Stimulated activated CD4-positive, alpha-beta T cell treated with anti-CD3 and anti-CD28 coated beads, Interleukin-4, amount 100 ng/mL, for 24 hours (primary cell): ENCODE results near the gene ADAMTSL3.
"Not testable (repeated sequence)": the region's sequence is repeated elsewhere in the genome, so short reads cannot be mapped to it uniquely, and the experiment has no call there.

ENCODE experiments used
- DNase-seq: peaks from one replicate; pipeline ENCODE4 v3.0.0-alpha.2; 2020

The ADAMTSL3 gene

DNA sequence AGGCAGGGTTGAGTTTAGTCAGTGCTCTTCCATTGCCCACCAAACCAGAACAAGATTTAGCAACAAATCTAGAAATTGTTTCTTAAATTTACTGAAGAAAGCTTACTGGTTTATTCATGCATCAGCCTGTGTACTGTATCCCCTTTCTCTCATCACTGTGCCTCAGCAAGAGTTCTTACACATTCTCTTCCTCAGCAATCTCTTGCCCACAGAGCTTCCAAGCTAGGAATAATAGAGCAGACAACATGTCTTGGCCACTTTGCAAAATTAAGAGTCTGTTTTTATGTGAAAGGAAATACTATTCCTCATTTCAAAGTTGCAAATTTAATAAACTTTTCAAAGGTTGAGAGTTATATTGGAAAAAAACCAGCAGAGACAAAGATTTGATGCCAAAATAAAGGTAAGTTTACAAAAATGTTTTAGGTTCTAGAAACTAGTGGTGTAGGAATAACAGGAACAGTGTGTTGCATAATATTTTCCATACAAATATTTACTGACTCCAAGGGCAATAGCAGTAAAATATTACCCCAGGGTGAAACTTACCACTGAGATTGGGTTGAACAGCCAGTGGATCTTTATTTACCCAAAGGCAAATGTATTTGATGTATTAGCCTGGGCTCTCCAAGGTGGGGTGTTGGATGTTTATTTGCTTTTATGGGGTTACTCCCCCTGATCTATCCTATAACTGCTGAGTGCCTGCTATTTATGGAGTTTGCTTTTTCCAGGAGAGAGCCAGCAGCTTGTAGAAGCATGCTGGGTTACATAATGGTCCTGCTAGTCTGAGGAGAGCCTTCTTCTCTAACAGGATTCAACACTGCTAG is 276.7 kb downstream of the ADAMTSL3 start:
- DNase-seq: no peak

DNA sequence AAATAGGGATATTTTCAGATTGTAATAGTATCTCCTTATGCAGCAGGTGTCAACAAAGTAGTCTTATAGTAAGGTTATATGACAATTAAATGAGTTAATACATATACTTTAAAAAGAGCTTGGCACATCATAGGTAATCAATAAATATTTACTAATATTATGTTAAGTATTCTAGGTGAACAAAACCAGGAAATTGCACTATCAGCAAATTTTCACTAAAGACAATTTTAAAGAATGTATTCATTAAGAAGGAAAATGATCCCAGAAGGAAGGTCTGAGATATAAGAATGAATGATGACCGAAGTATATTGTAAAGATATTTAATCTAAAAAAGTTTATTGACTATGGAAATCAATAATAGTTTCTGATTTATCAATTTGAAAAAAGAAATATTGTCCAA is 281.9 kb downstream of the ADAMTSL3 start:
- no peak for DNase-seq

DNA sequence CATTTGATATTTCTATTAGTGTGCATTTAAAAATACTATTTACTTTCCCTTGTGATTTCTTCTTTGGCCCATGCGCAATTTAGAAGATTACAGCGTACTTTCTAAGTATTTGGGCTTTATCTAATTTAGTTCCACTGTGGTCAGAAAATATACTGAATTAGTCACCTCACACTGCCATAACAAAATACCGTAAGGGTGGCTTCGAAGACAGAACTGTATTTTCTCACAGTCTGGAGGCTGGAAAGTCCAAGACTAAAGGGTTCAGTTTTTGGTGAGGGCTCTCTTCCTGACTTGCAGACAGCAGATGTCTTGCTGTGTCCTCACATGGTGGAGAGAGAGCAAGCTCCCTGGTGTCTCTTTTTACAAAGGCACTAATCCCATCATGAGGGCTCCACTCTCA is 286.2 kb downstream of the ADAMTSL3 start:
- no peak for DNase-seq

DNA sequence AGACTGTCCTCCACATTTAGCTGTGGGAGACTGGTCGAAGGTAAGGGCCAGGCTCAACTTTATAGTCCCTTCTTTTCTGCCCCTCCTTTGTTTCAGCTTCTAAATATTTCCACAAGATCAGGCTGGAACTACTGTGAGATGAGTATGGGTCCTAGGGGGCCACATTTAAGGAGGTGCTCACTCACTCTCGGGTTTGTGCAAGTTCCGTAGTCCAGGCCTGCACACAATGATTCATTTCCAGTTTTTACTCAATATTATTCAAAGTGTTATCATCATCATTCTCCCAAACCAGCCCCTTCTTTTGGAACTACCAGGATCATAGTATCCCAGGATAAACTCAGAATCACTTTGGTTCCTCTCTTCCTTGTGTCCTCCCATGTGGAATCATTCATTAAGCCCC is 289.1 kb downstream of the ADAMTSL3 start:
- DNase-seq: no peak

DNA sequence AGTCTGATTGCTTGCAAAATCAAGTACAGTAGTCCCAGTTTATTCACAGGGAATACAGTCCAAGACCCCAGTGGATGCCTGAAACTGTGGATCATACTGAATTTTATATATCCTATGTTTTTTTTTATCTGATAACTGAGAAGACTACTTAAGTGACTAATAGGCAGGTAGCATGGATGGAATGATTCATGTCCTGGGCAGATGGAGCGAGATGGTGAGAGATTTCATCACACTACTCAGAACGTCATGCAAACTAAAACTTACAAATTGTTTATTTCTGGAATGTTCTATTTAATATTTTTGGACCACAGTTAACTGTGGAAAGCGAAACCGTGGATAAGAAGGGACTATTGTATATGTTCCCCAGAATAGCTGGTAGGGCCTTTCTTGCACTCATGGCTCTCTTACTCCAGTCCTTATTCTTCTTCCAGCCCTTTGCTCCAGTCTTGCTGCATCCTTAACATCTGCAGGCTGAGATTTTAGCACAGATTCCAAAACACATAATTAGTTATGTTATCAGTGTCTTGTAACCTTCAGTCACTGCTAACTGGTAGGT is 290.0 kb downstream of the ADAMTSL3 start:
- DNase-seq: no peak

DNA sequence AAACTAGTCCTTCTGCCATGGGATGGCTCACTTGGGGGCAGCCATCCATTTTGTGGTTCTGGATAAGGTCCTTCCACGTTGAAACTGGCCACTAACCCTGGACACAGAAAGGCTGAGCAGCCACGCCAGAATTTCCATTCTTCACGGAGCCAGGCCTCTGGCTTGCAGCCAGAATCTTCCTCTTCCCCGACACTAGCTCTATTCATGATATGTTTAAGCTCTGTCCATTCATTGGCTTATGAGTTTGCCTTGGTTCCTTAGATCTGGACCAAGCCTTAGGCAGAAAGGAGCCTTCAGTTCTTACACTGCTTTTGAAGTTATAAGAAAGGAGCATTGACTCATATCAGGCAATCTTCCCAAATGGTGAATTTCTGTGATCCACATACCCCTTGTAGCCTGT is 293.2 kb downstream of the ADAMTSL3 start:
- DNase-seq: no peak

DNA sequence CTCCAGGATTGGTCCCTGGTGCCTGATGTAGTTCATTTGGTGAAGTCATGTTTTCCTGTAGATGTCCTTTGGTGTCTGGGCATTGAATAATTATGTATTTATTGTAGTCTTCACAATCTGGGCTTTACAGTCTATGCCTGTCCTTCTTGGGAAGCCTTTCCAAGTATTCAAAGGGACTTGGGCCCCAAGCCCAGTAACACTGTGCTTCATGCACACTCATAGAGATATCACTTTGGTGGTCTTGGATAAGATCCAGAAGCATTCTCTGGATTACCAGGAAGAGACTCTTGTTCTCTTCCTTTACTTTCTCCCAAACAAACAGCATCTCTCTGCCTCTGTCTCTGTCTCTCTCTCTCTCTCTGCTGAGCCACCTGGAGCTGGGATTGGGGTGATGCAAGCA is 300.6 kb downstream of the ADAMTSL3 start:
- no peak for DNase-seq

DNA sequence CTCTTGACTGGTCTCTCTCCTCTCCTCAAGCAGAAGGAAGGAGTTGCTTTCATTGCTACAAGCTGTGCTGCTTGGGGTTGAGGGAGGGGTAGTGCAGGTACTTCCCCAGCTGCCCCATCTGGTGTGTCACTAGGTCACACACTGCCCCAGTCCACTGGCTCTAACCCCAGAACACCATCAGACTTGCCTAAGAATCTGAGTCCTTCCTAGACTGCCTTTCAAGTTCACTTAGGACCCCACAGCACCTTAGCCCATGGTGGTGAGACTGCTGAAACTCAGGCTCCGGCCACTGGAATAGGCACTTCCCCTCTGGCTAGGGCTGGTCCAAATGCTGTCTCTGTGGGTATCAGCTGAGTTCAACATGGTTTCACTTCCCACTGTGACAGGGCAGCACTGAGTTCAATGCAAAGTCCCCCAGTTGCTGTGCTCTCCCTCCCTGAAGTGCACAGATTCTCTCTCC is 301.9 kb downstream of the ADAMTSL3 start:
- DNase-seq: no peak

DNA sequence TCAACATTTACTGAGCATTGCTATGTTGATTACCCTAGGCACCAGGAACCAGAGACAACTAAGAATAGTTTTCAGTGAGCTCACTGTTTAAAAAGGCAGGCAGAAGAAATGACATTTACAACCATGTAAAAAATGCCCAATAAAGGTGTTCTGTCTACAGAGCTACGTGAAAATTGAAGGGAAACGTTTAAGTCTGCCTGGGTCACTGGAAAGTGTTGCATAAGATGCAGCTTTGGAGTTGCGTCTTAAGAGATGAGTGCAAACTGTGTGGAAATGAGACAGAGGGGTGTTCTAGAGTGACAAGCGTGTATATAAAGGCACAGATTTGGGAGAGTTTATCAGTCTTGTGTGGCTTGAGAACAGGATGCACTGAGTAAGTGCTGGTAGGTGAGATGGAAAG is 303.0 kb downstream of the ADAMTSL3 start:
- DNase-seq: no peak

DNA sequence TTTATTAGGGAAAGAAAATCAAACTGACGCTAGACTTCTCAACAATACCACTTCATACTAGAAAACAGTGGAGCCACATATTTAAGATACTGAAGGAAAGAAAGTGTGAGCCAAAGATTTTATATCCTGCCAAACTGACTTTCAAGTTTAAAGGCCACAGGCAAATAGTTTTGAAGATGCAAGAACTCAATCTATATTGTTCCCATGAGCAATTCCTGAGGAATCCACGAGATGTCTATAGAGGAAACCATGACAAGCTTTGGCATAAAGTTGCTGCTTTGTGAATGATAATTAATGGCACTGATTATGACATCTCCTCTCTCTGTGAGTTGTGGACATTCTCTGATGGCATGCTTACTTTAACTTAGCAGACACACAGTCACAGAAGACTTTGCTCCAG is 305.6 kb downstream of the ADAMTSL3 start:
- DNase-seq: no peak

DNA sequence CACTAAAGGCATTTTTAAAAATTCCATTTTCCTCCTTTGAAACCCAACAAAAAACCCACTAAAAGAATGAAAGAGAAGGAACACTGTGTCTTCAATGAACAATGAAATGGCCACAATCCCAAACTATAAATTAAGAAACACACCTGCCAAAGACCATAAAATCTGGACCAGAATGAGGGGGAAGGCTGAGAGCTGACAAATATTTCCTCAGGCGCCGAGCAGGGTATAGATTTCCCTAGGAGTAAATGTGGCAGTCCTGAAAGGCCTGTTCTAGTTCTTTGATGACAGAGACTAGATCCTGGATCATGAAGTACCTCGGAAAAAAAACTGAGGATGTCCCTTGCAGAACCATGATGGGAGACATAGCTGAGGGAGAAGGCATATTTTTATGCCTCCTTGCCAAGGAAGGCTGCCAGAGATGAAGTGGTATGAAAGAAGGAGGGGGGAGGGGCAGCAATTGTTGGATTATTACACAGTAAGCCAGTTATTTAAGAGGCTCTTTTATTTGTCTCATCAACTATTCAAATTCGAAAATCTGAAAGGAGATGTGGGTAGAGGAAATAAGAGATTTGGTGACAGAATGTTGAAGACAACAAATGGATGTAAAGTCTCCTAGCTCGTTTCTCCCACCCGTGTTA is 306.4 kb downstream of the ADAMTSL3 start:
- no peak for DNase-seq

DNA sequence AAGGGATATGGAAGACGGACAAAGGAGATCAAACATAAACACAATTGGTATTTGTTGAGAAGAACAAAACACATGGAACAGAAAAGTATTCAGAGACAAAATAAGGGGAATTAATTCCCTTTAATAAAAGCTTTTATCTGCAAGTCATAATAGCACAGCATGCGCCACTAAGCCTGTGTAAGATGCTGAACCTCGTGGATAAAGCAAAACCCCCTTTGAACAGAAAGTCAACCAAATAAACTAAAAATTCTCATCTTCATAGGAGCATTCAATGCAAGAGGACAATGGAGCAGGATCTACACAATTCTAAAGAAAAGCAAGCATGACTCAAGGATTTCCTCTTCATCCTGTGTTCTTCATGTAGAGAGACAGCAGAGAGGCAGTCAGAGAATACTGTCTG is 307.4 kb downstream of the ADAMTSL3 start:
- DNase-seq: no peak

DNA sequence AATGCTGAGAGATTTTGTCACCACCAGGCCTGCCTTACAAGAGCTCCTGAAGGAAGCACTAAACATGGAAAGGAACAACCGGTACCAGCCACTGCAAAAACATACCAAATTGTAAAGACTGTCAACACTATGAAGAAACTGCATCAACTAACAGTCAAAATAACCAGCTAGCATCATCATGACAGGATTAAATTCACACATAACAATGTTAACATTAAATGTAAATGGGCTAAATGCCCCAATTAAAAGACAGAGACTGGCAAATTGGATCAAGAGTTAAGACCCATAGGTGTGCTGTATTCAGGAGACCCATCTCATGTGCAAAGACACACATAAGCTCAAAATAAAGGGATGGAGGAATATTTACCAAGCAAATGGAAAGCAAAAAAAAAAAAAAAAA is 311.0 kb downstream of the ADAMTSL3 start:
- DNase-seq: not testable (repeated sequence)

DNA sequence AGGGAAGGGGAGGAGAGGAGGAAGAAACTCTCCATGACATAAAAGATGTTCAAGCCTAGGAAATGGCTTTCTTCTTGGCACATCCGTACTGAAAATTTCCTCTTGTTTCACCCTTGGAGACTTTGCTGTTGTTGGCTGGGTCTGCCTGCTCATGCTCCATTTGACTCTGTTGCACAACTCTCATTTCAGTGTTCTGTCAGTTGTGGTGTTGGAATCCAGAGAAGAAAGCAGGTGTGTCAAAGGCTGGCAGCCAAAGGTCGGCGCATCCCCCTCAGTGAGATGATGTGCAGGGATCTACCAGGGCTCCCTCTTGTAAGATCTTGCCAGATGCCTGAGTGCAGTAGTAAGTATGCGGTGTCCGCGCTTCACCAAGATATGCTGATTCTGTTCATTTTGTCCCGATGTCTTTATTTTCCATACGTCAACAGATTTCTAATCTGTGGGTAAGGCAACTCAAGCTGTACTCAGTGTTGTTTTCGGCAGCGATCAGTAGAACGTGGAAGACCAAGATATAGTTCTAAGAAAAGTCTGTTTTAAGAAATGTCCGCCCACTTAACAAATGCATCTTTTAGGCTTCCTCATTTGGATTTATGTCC is 316.5 kb downstream of the ADAMTSL3 start:
- no peak for DNase-seq

DNA sequence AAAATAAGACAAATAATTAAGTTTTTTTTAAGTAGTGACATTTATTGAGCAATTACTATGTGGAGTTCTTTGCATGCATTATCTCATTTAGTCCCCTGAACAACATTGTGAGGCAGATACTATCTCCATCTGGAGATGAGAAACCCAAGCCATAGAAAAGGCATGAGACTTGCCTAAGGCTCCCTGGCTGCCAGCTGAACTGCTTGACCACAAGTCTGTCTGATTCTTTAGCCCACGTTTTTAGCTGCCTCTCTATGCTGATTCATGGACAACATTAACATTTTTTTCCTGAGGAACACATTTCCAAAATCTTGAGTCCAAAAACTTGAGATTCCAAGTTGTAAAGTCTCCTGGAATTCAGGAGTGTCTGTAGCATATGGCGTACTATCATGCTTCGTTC is 318.1 kb downstream of the ADAMTSL3 start:
- no peak for DNase-seq

DNA sequence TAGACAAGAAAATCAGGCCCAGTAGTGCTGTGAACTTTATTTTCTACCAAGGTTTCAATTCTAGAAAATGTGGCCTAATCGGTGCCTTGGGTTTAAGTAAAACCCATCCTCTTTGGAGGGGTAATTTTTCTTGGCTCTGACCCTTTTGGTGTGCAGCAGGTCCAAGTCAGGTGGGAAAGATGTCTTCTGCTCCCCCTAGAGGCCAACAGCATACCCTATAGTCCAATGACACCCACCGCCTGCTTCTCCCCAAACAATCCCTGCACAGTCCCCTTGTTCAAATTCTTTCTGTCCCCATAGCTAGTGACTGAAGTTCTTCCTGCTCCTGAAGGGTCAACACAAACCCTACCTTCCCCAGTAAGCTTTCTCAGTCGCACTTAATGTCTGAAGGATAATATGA is 319.9 kb downstream of the ADAMTSL3 start:
- no peak for DNase-seq

DNA sequence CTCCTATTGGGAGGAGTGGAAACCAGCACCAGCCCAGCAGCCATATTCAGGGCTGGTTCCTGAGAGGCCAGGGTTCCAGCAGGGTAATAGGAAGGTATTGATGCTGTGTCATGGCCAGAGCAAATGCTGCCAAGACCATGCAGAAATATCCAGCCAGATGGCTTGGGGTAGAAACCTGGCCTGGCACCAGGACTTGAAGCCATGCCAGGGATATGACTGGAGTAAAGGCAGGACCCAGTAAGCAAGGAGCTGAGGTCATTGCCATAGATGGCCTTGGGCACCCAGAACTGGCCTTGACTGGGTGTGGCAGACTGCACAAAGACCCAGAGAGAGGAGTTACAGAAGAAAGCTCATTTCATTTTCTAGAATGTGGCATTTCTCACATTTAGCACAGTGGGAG is 324.1 kb downstream of the ADAMTSL3 start:
- DNase-seq: no peak

DNA sequence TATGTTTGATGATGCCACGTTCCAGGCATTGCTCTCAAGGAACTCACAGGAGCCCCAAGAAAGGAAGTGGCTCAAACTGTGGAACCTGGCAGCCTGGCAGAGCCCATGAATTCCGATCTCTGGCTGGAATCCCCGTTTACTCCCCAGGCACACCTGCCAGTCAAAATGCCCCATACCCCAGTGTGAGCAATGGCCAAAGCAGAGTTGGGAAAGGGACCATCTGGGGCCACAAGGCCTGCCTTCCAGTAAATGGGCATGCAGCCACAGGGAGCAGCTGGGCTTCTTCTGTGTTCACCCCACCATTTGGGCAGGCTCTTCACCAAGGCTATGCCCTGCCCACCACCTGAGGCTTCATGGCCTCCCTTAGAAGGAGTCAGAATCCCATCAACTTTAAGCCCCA is 324.7 kb downstream of the ADAMTSL3 start:
- DNase-seq: no peak

DNA sequence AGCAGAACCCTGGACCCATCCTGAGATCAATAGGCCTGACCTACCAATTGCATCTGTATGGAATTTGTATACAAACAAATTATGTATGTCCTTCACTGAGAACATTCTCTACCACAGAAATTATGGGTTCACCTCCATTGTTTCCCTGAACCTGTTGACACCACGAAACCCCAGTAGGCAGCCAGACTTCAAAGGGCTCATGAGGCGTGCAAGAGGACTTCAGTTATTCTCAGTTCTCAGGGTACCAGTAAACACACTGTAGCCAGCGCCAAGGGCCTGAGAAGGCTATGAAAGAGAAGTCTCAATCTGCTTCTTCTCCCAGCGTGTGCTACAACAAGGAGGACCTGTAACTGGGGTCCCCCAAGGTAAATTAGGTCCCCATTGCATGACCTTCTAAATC is 326.7 kb downstream of the ADAMTSL3 start:
- DNase-seq: no peak

DNA sequence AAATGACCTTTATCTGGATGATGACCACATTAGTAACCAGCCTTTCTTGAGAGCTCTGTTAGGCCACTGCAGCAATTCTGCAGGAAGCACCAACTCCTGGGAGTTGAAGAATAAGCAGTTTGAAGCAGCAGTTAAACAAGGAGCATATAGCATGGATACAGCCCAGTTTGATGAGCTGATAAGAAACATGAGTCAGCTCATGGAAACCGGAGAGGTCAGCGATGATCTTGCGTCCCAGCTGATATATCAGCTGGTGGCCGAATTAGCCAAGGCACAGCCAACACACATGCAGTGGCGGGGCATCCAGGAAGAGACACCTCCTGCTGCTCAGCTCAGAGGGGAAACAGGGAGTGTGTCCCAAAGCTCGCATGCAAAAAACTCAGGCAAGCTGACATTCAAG is 328.8 kb downstream of the ADAMTSL3 start:
- no peak for DNase-seq

DNA sequence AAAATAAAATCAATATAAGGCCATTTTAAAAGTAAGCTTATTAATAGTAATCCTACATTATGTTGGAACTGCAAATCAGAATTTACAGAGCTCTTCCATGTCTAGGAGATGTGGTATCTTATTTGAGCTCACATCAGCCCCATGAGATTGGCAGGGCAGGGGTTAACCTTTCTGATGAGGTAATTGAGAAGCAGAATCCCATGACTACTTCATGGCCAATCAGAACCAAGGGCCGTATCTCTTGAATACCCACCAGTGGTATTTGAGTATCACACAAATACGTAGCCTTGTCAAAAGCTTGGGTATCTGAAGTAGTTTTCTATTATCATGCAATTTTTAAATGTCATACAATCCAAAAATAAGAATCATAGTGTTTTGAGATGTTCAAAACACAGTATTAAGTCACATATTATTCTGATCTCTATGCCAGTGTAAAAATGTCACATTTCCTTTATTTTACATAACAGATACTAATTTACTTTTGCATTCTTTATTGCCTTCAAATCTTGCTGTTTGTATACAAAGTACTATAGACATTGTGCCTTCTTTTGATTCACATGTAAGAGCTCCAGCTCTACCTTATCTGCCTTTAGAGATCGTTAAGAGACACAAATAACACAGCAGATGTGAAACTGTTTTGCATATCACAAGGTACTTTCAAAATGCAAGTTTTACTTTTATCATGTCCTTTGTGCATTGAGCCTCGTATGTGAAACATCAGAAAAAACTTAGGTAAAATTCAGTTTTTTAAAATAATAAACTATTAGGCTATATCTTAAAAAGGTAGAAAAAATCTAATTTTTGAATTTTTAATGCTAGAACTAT is 329.9 kb downstream of the ADAMTSL3 start:
- no peak for DNase-seq

DNA sequence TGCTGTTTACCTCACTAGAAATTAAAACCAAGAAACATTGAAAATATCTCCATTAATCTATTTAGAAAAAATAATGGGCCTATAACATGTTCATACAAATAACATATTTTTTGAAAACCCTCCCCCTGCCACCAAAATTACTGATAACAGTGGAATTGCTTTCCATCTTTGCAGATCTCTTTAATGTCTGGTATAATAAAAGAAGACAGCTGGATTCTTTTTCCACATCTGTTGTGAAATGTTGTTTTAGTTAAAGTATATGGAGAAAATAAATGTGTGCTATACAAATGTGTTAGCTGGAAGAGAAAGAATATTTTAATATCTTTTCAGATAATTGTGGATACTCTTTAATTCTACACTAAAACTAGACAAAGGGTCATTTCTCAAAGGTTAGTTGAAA is 330.7 kb downstream of the ADAMTSL3 start:
- no peak for DNase-seq

DNA sequence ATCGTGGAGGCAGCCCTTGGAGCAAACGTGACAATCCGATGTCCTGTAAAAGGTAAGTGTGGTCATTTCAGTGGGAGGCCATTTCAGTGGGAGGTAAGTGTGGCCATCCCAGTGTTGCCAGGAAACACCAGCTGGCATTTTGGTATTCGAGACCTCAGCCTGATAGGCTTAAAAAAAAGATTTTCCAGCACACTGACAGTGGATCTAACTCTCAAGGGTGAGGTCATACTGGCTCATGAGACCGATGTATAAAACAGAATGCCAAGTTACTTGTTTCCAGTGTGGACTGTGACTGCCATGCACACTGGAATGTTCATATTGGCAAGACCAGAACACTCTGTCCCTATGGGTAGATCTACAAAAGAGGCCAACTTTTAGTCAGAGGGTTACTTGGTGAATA is 337.2 kb downstream of the ADAMTSL3 start:
- DNase-seq: no peak
